Keratinocyte (primary cell): ENCODE measurements around the gene SMIM7. TPM values are rescaled to one million over a fixed set of nuclear protein-coding genes. Genes with fewer than 3 reads are reported as not detected.
"Not testable (repeated sequence)": the region's sequence is repeated elsewhere in the genome, so short reads cannot be mapped to it uniquely, and the experiment has no call there.

ENCODE experiments used
- DNase-seq: peaks from one replicate; pipeline ENCODE4 v3.0.0-alpha.2; 2011; ENCODE audit warnings: low read depth, missing footprints, low spot score
- FAIRE-seq: peaks from 2 replicates; lab custom pipeline; 2011; peaks lifted over from hg19 to GRCh38; lab: Jason Lieb, UNC
- H2AFZ ChIP-seq: 2 replicates; pipeline ENCODE4 v1.6.0; 2012; ENCODE audit warnings: low read length, control low read depth, inconsistent platforms; ENCODE audit not compliant: control insufficient read depth
- H3K27ac ChIP-seq: 2 replicates; pipeline ENCODE4 v1.5.1; 2011; ENCODE audit warnings: low read length; ENCODE audit not compliant: control insufficient read depth, insufficient read depth
- H3K27me3 ChIP-seq: 3 replicates; pipeline ENCODE4 v1.6.0; 2011; ENCODE audit warnings: low read length; ENCODE audit not compliant: control insufficient read depth, insufficient read depth; ENCODE audit errors: extremely low read depth
- H3K36me3 ChIP-seq, 2 experiments: 2 replicates in 1 of 2; 3 replicates in 1 of 2; pipeline ENCODE4 v1.5.1; 2011; ENCODE audit warnings: low read length in 2 of 2, mild to moderate bottlenecking in 1 of 2; ENCODE audit not compliant: control insufficient read depth in 2 of 2, insufficient read depth in 2 of 2; ENCODE audit errors: extremely low read depth in 1 of 2
- H3K4me1 ChIP-seq: 3 replicates; pipeline ENCODE4 v1.5.1; 2011; ENCODE audit warnings: low read length; ENCODE audit not compliant: control insufficient read depth, insufficient read depth; ENCODE audit errors: extremely low read depth
- H3K4me2 ChIP-seq: 3 replicates; pipeline ENCODE4 v1.6.0; 2011; ENCODE audit warnings: low read depth, low read length; ENCODE audit not compliant: control insufficient read depth, insufficient read depth; ENCODE audit errors: extremely low read depth
- H3K4me3 ChIP-seq, 3 experiments: fragments of 200-600 bp in 1 of 3; sonication (generic) in 1 of 3; 2 replicates in 2 of 3; 3 replicates in 1 of 3; pipeline ENCODE4 v1.5.1; 2011 to 2016; ENCODE audit warnings: low read length in 3 of 3, mild to moderate bottlenecking in 3 of 3, control low read depth in 2 of 3, inconsistent platforms in 1 of 3, low read depth in 1 of 3, mixed read lengths in 1 of 3, mixed run types in 1 of 3, moderate library complexity in 1 of 3; ENCODE audit not compliant: control insufficient read depth in 2 of 3, insufficient read depth in 2 of 3; ENCODE audit errors: extremely low read depth in 1 of 3
- H3K79me2 ChIP-seq: 2 replicates; pipeline ENCODE4 v1.6.0; 2012; ENCODE audit warnings: low read length; ENCODE audit not compliant: control insufficient read depth, insufficient read depth
- H3K9ac ChIP-seq: 3 replicates; pipeline ENCODE4 v1.6.0; 2011; ENCODE audit warnings: low read length; ENCODE audit not compliant: control insufficient read depth, insufficient read depth; ENCODE audit errors: extremely low read depth
- H3K9me1 ChIP-seq: 3 replicates; pipeline ENCODE4 v1.6.0; 2011; ENCODE audit warnings: low read length; ENCODE audit not compliant: control insufficient read depth, insufficient read depth; ENCODE audit errors: extremely low read depth
- H3K9me3 ChIP-seq: 2 replicates; pipeline ENCODE4 v1.5.1; 2012; ENCODE audit warnings: low read depth, low read length; ENCODE audit not compliant: control insufficient read depth
- H4K20me1 ChIP-seq: 3 replicates; pipeline ENCODE4 v1.6.0; 2011; ENCODE audit warnings: low read length; ENCODE audit not compliant: control insufficient read depth, insufficient read depth; ENCODE audit errors: extremely low read depth
- EZH2 ChIP-seq: IDR thresholded peaks from one replicate; pipeline ENCODE4 v1.6.1; 2012; ENCODE audit warnings: inconsistent platforms, mild to moderate bottlenecking, low read length, moderate library complexity
- dilution Hi-C: fragments of 300-500 bp; cut with MboI; formaldehyde crosslinking; loops from one replicate; pipeline ENCODE4 v1.7.0; 2020; ENCODE audit warnings: low sequenced_read_pairs; ENCODE audit not compliant: extremely low pct_ligation_motif_present
- polyA plus RNA-seq, 5 experiments: library from polyadenylated mRNA; depleted of rRNA in 3 of 5; stranded (reverse) in 3 of 5; stranded (forward) in 1 of 5; unstranded in 1 of 5; fragments of >200 nt; gene quantifications; 1 replicate in 1 of 5; 2 replicates in 3 of 5; 3 replicates in 1 of 5; pipeline versions ENCODE4 v1.2.1 to v1.2.3, GENCODE V29; 2011 to 2012; ENCODE audit warnings: missing spikeins in 2 of 5, low read depth in 1 of 5, low replicate concordance in 1 of 5
- TF ChIP-seq, protein P1 (sequence below), 3 experiments: IDR thresholded peaks in 1 of 3; conservative IDR thresholded peaks in 1 of 3; optimal IDR thresholded peaks in 1 of 3; 2 replicates in 2 of 3; 3 replicates in 1 of 3; pipeline versions ENCODE3 to v1.5.1; 2011; ENCODE audit warnings: low read length in 3 of 3, mild to moderate bottlenecking in 3 of 3, moderate library complexity in 2 of 3, control low read depth in 1 of 3, inconsistent platforms in 1 of 3; ENCODE audit not compliant: insufficient read depth in 2 of 3; ENCODE audit errors: extremely low read depth in 1 of 3

SMIM7 gene
- polyA plus RNA-seq, 1 donor (not counting 4 experiments of a cell fraction or from before 2014, with no cell fraction given): 79.1 TPM

DNA sequence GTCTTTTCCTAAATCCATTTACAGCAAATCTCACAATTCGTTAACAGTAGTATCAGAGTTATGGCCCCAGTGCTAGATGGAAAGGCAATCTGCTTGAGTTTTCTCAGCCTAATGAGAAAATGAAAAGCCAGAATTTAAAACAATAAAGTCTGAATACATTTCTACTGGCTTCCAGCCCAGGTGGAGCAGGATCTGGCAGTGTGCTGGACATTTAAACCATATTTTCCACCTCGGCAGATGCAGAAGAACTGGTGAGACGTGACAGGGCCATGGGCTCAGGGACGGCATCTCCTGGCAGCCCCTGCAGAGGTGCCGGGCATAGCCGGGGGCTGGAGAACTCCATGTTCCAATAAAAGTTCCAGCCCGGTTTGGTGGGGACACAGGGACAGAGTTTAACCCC, 7.1 kb downstream of the SMIM7 start:
- Histone ChIP-seq H3K27me3 (no peaks in the 10 kb centered on the region), H3K27ac (no peak overlapping the region), H2AFZ (no peak overlapping the region), H3K4me3 (no peak overlapping the region), H3K4me2 (no peak overlapping the region), H3K9ac (no peak overlapping the region), H3K9me1 (no peaks in the 10 kb centered on the region), H3K4me1 (no peaks in the 10 kb centered on the region), H3K9me3 (no peaks in the 10 kb centered on the region), H3K36me3 (peaks cover 41 to 58% of the 10 kb centered on the region in 2 experiments), H3K79me2 (peaks cover 37% of the 10 kb centered on the region), H4K20me1 (peaks cover 5% of the 10 kb centered on the region)
- FAIRE-seq (no peak), DNase-seq (no peak)
- no peak for TF ChIP-seq EZH2
- TF ChIP-seq, protein P1, sequence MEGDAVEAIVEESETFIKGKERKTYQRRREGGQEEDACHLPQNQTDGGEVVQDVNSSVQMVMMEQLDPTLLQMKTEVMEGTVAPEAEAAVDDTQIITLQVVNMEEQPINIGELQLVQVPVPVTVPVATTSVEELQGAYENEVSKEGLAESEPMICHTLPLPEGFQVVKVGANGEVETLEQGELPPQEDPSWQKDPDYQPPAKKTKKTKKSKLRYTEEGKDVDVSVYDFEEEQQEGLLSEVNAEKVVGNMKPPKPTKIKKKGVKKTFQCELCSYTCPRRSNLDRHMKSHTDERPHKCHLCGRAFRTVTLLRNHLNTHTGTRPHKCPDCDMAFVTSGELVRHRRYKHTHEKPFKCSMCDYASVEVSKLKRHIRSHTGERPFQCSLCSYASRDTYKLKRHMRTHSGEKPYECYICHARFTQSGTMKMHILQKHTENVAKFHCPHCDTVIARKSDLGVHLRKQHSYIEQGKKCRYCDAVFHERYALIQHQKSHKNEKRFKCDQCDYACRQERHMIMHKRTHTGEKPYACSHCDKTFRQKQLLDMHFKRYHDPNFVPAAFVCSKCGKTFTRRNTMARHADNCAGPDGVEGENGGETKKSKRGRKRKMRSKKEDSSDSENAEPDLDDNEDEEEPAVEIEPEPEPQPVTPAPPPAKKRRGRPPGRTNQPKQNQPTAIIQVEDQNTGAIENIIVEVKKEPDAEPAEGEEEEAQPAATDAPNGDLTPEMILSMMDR (optimal IDR thresholded peaks at IDR 0.05 in 1 of 3, IDR thresholded peaks at IDR 0.05 in 1 of 3, conservative IDR thresholded peaks at IDR 0.05 in 1 of 3; ENCODE audit: extremely low read depth in 1 of 3, insufficient read depth in 2 of 3, low read length in 3 of 3): no peak
- dilution Hi-C loops: no loop called here

DNA sequence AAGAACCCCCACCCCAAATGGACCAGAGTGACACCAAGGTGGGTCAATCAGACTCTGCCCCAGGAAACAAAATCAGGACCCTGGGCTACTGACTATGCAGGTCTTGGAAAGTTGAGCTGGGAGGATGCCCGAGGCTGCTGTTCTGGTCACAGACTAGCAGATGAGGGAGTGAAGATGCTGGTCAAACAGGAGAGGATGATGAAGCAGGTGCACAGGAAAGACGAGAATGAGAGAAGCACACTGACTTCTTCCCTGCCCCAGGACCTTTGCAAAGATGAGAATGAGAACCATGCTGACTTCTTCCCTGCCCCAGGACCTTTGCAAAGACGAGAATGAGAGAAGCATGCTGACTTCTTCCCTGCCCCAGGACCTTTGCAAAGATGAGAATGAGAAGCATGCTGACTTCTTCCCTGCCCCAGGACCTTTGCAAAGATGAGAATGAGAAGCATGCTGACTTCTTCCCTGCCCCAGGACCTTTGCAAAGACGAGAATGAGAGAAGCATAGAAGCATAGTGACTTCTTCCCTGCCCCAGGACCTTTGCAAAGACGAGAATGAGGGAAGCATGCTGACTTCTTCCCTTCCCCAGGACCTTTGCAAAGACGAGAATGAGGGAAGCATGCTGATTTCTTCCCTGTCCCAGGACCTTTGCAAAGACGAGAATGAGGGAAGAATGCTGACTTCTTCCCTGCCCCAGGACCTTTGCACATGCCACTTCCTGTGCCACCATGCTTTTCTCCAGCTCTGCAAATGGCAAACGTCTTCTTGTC, 8.3 kb downstream of the SMIM7 start:
- H3K27ac ChIP-seq, H3K4me3 ChIP-seq, H2AFZ ChIP-seq, H3K9me3 ChIP-seq, H3K9ac ChIP-seq, H3K9me1 ChIP-seq, dilution Hi-C loops, H3K4me2 ChIP-seq, H4K20me1 ChIP-seq, FAIRE-seq, DNase-seq, H3K4me1 ChIP-seq, H3K27me3 ChIP-seq: not testable (repeated sequence)
- Histone ChIP-seq H3K36me3 (peaks cover 36 to 58% of the 10 kb centered on the region in 2 experiments), H3K79me2 (peaks cover 25% of the 10 kb centered on the region)
